ENCODE results near the gene MGAT3. TPM values are rescaled to one million over a fixed set of nuclear protein-coding genes. Genes with fewer than 3 reads are reported as not detected.

MGAT3 gene
- total and polyA plus RNA-seq, 9 of the 15 experiments (the other 6 are each of a cell fraction or from before 2014, with no cell fraction given), result 0.10 to 11.5 (median 4.6) TPM

GRCh38 chr22:39522567-39523300, 65.9 kb downstream of the MGAT3 start:
- ChIA-PET POLR2A (interaction anchor here (0.6 to 6.1 kb wide), 47 partner anchors 8 to 1349 kb away, joined by 3 to 106 read pairs (median 4); partner anchors contain the start of genes CBX7, MIEF1, RPL3 and RPS19BP1), CTCF (ENCODE audit: low intra/inter-chr PET ratio) (no interaction called here)
- in situ Hi-C loops (cut with MboI) (no loop called here), intact Hi-C loops (cut with micrococcal nuclease) (loop anchor here (10.0 kb wide), 1 partner anchor 348 kb away; no protein-coding TSS in a partner anchor)
- Histone ChIP-seq H4K20me1 (replicated peaks; ENCODE audit: control insufficient read depth, insufficient read depth, low read length) (peaks cover 28% of the 10 kb centered on the region), H3K27me3 (ENCODE audit: control insufficient read depth in 2 of 2, insufficient read depth in 2 of 2, low read length in 2 of 2) (no peaks in the 10 kb centered on the region), H3K36me3 (ENCODE audit: control insufficient read depth, insufficient read depth, low read length) (peaks cover 48% of the 10 kb centered on the region; the same call in 2 of the 3 replicates), H3K4me3 (peak overlapping the region; percentile 99), H2AFZ (ENCODE audit: low read depth, low read length) (no peak overlapping the region), H3K9me3 (replicated peaks; ENCODE audit: control insufficient read depth, insufficient read depth, low read depth, low read length) (no peaks in the 10 kb centered on the region), H3K4me2 (ENCODE audit: insufficient read depth, low read length) (peak overlapping the region; percentile 97), H3K4me1 (replicated peaks in 1 of 2; ENCODE audit: control insufficient read depth in 2 of 2, insufficient read depth in 2 of 2, low read length in 2 of 2) (peaks cover 20 to 39% of the 10 kb centered on the region in 2 experiments; a peak in 4 of 5 replicates), H3K79me2 (ENCODE audit: control insufficient read depth, insufficient read depth, low read length) (peaks cover 63% of the 10 kb centered on the region), H3K9me1 (ENCODE audit: control insufficient read depth, insufficient read depth, low read length) (no peaks in the 10 kb centered on the region), H3K27ac (ENCODE audit: extremely low read depth, low read depth, low read length) (peak overlapping the region; percentile 43; the same call in 2 of the 3 replicates), H3K9ac (ENCODE audit: insufficient read depth in 1 of 2, low read depth in 2 of 2, low read length in 2 of 2) (peak overlapping the region; percentile 88 to 100)
- FAIRE-seq (no peak), DNase-seq (ENCODE audit: extremely low read depth in 1 of 4, low spot score in 3 of 4) (no peak), ATAC-seq (peak; percentile 8)
- WGBS (ENCODE audit: insufficient coverage, low coverage, missing lambda C conversion rate), result 10% methylated on average over 14 of the region's 14 CpGs
- no TSS peak for BruUV-seq (replicated peaks)
- no peak for TF ChIP-seq TBP (optimal IDR thresholded peaks at IDR 0.05; ENCODE audit: low read depth, low read length)
- no peak for TF ChIP-seq HCFC1 (IDR thresholded peaks at IDR 0.05; ENCODE audit: low read depth, low read length)
- TF ChIP-seq ZBTB26 (CRISPR knock-in tag; IDR thresholded peaks at IDR 0.05), result peak; percentile 64; the same call in 1 of the 2 replicates
- no peak for TF ChIP-seq ETV6 (IDR thresholded peaks at IDR 0.05; ENCODE audit: borderline replicate concordance in 1 of 2, low read depth in 2 of 2, low read length in 1 of 2)
- TF ChIP-seq ETV6 (CRISPR knock-in tag; IDR thresholded peaks at IDR 0.05; ENCODE audit: borderline replicate concordance), result 0 out of 2 replicates have a peak, but pooled peaks have one; percentile 31
- TF ChIP-seq TARDBP (IDR thresholded peaks at IDR 0.05), result no peak
- no peak for TF ChIP-seq CREB3 (tag; conservative IDR thresholded peaks at IDR 0.05; ENCODE audit: low read depth)
- peak; percentile 72 for TF ChIP-seq E2F8 (IDR thresholded peaks at IDR 0.05; ENCODE audit: low read depth, partially characterized antibody)
- no peak for TF ChIP-seq RBM39 (optimal IDR thresholded peaks at IDR 0.05; ENCODE audit: low read depth, low read length)
- TF ChIP-seq MTF1 (CRISPR knock-in tag; IDR thresholded peaks at IDR 0.05; ENCODE audit: borderline replicate concordance), result no peak
- TF ChIP-seq NRF1 (conservative IDR thresholded peaks at IDR 0.05 in 1 of 2, IDR thresholded peaks at IDR 0.05 in 1 of 2), result peak; percentile 49 to 62
- TF ChIP-seq E2F1 (CRISPR knock-in tag; IDR thresholded peaks at IDR 0.05), result no peak
- no peak for TF ChIP-seq MAFG (tag; conservative IDR thresholded peaks at IDR 0.05)
- TF ChIP-seq PML (IDR thresholded peaks at IDR 0.05; ENCODE audit: low read length), result peak; percentile 64; the same call in 1 of the 2 replicates
- peak; percentile 81 for TF ChIP-seq POLR2B (IDR thresholded peaks at IDR 0.05; ENCODE audit: low read depth, partially characterized antibody)
